PC-9 (cell line): ENCODE data around the gene PRKCA.

ENCODE experiments used
- EZH2 ChIP-seq: fragments of 200-600 bp; sonication (generic); IDR thresholded peaks from 2 replicates; pipeline ENCODE4 v1.8.0; 2017; ENCODE audit warnings: antibody characterized with exemption, low read depth
- TF ChIP-seq, protein P1 (sequence below): fragments of 200-600 bp; sonication (generic); conservative IDR thresholded peaks from 2 replicates; pipeline ENCODE4 v1.6.1; 2017; ENCODE audit warnings: mixed run types, antibody characterized with exemption, mild to moderate bottlenecking, moderate library complexity

DNA sequence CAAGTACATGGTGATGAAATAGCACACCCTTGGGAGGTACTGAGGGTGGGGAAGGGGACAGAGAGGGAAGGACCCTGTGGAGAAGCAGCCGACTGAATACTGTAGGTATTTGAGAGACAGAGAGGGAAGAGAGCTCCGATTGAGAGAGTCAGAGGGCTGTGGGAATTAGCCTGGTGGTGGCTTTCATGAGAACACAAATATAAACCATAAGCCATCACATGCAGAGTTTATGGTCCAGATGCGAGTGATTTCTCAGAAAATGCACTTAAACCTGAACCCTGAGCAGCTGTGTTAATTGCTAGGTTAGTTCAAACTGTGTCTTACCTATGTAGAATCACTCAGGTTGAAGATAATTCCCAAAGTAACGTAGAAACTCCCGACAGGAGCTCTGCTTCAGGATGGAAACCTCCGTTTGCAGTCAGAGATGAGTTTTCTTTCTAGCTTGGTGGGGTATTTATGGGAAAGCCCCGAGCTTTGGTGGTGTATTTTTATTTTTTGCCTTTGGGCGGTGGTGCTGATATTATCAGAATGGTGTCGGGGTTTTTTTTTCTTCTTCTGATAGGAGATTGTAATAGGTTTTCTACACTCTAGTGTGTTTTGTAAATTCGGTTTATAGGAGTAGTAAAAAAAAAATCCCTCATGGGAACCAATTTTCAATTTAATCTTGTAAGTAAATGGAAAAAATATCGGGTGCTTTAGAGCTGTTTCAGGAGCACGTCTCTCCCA lies 347.6 kb downstream of the PRKCA start:
- TF ChIP-seq, protein P1, sequence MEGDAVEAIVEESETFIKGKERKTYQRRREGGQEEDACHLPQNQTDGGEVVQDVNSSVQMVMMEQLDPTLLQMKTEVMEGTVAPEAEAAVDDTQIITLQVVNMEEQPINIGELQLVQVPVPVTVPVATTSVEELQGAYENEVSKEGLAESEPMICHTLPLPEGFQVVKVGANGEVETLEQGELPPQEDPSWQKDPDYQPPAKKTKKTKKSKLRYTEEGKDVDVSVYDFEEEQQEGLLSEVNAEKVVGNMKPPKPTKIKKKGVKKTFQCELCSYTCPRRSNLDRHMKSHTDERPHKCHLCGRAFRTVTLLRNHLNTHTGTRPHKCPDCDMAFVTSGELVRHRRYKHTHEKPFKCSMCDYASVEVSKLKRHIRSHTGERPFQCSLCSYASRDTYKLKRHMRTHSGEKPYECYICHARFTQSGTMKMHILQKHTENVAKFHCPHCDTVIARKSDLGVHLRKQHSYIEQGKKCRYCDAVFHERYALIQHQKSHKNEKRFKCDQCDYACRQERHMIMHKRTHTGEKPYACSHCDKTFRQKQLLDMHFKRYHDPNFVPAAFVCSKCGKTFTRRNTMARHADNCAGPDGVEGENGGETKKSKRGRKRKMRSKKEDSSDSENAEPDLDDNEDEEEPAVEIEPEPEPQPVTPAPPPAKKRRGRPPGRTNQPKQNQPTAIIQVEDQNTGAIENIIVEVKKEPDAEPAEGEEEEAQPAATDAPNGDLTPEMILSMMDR, result no peak
- no peak for TF ChIP-seq EZH2
